ENCODE measurements around the gene UCK2. TPM values are rescaled to one million over a fixed set of nuclear protein-coding genes. Genes with fewer than 3 reads are reported as not detected.

The UCK2 gene
- total and polyA plus RNA-seq, 2 donors (not counting 1 experiment from before 2014, with no cell fraction given), result 8.9 to 11.5 TPM

GRCh38 chr1:165936542-165936941 is 109.1 kb downstream of the UCK2 start:
- Histone ChIP-seq H3K36me3 (replicated peaks in 1 of 2; ENCODE audit: control extremely low read depth in 1 of 2, control insufficient read depth in 1 of 2, extremely low read depth in 1 of 2, insufficient read depth in 2 of 2, low read length in 1 of 2) (no peaks in the 10 kb centered on the region), H3K4me2 (replicated peaks; ENCODE audit: low read depth, low read length, poor library complexity, severe bottlenecking) (no peak overlapping the region), H3K27me3 (replicated peaks in 1 of 4; ENCODE audit: control extremely low read depth in 1 of 4, control insufficient read depth in 3 of 4, insufficient read depth in 4 of 4, low read length in 3 of 4) (peaks cover 0 to 3% (median 2%) of the 10 kb centered on the region in 4 experiments), H4K20me1 (ENCODE audit: control insufficient read depth, insufficient read depth, low read length, poor library complexity, severe bottlenecking) (no peaks in the 10 kb centered on the region), H3K4me1 (ENCODE audit: control insufficient read depth in 2 of 2, insufficient read depth in 2 of 2, low read length in 2 of 2) (no peaks in the 10 kb centered on the region), H2AFZ (ENCODE audit: insufficient read depth, low read depth, low read length, poor library complexity, severe bottlenecking) (no peak overlapping the region), H3K9ac (ENCODE audit: low read length) (no peak overlapping the region), H3K4me3 (ENCODE audit: control extremely low read depth in 1 of 5, extremely low read depth in 1 of 5, insufficient read depth in 1 of 5, low read depth in 2 of 5, low read length in 4 of 5) (no peak overlapping the region), H3K79me2 (ENCODE audit: control insufficient read depth, insufficient read depth, low read length) (no peaks in the 10 kb centered on the region), H3K9me3 (ENCODE audit: control extremely low read depth in 1 of 3, control insufficient read depth in 2 of 3, insufficient read depth in 1 of 3, low read length in 2 of 3) (no peaks in the 10 kb centered on the region), H3K27ac (ENCODE audit: low read length in 2 of 2) (no peak overlapping the region)
- DNase-seq (no peak), ATAC-seq (ENCODE audit: low read depth) (no peak)
- TF ChIP-seq EZH2 (IDR thresholded peaks at IDR 0.05; ENCODE audit: borderline replicate concordance, insufficient read depth, low read depth, low read length, poor library complexity, severe bottlenecking) (no peak), CTCF (IDR thresholded peaks at IDR 0.05) (no peak)
- H3K27me3 Mint-ChIP-seq, result peaks cover 15% of the 10 kb centered on the region
- H3K27ac Mint-ChIP-seq, result no peak overlapping the region
- intact Hi-C loops (cut with micrococcal nuclease), result no loop called here
- H3K9me3 Mint-ChIP-seq (ENCODE audit: insufficient read depth), result no peaks in the 10 kb centered on the region
- CTCF ChIA-PET, result no interaction called here
- H3K4me3 Mint-ChIP-seq, result no peak overlapping the region
- WGBS (ENCODE audit: insufficient coverage), result 92% methylated on average over 5 of the region's 5 CpGs
- H3K4me1 Mint-ChIP-seq, result no peaks in the 10 kb centered on the region
- POLR2A ChIA-PET, result no interaction called here

DNA sequence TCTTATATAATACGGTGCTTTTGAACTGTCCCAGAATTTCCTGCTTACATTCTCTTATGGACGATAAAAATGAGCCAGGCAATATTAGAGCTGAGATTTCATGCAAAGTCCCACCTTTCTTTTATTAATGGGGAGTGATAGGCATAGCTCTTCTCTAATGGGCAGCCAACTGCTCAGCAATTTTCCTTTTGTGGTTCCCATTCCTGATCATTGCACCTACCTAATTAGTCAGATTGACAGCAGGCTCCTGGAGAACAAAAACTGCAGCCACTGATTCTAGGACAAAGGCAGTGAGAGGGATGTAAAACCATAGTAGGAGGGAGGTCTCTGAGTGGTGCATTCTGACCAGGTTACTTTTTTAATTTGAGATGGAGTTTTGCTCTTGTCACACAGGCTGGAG is 110.4 kb downstream of the UCK2 start:
- Histone ChIP-seq H3K9ac (ENCODE audit: low read length) (no peak overlapping the region), H3K79me2 (ENCODE audit: control insufficient read depth, insufficient read depth, low read length) (no peaks in the 10 kb centered on the region), H3K4me3 (ENCODE audit: control extremely low read depth in 1 of 5, extremely low read depth in 1 of 5, insufficient read depth in 1 of 5, low read depth in 2 of 5, low read length in 4 of 5) (no peak overlapping the region), H3K27me3 (replicated peaks in 1 of 4; ENCODE audit: control extremely low read depth in 1 of 4, control insufficient read depth in 3 of 4, insufficient read depth in 4 of 4, low read length in 3 of 4) (peaks cover 0 to 3% (median 0%) of the 10 kb centered on the region in 4 experiments), H2AFZ (ENCODE audit: insufficient read depth, low read depth, low read length, poor library complexity, severe bottlenecking) (no peak overlapping the region), H3K27ac (ENCODE audit: low read length in 2 of 2) (no peak overlapping the region), H3K4me2 (replicated peaks; ENCODE audit: low read depth, low read length, poor library complexity, severe bottlenecking) (no peak overlapping the region), H3K4me1 (ENCODE audit: control insufficient read depth in 2 of 2, insufficient read depth in 2 of 2, low read length in 2 of 2) (no peaks in the 10 kb centered on the region), H4K20me1 (ENCODE audit: control insufficient read depth, insufficient read depth, low read length, poor library complexity, severe bottlenecking) (no peaks in the 10 kb centered on the region), H3K36me3 (replicated peaks in 1 of 2; ENCODE audit: control extremely low read depth in 1 of 2, control insufficient read depth in 1 of 2, extremely low read depth in 1 of 2, insufficient read depth in 2 of 2, low read length in 1 of 2) (no peaks in the 10 kb centered on the region), H3K9me3 (ENCODE audit: control extremely low read depth in 1 of 3, control insufficient read depth in 2 of 3, insufficient read depth in 1 of 3, low read length in 2 of 3) (no peaks in the 10 kb centered on the region)
- POLR2A ChIA-PET, result no interaction called here
- no CpG with 5 or more reads among the region's 2 CpGs for WGBS (ENCODE audit: insufficient coverage)
- Mint-ChIP-seq H3K27me3 (peaks cover 15% of the 10 kb centered on the region), H3K27ac (no peak overlapping the region), H3K4me1 (no peaks in the 10 kb centered on the region), H3K4me3 (no peak overlapping the region), H3K9me3 (ENCODE audit: insufficient read depth) (no peaks in the 10 kb centered on the region)
- intact Hi-C loops (cut with micrococcal nuclease), result no loop called here
- TF ChIP-seq CTCF (IDR thresholded peaks at IDR 0.05), result no peak
- no peak for TF ChIP-seq EZH2 (IDR thresholded peaks at IDR 0.05; ENCODE audit: borderline replicate concordance, insufficient read depth, low read depth, low read length, poor library complexity, severe bottlenecking)
- ATAC-seq (ENCODE audit: low read depth) (no peak), DNase-seq (no peak)
- CTCF ChIA-PET, result no interaction called here

All from B cell (primary cell).